GM19043 (cell line): Measurements from ENCODE around the gene NFYC.

ENCODE experiments used
- ATAC-seq: cut with Tn5 transposase; IDR thresholded peaks from one replicate; pipeline ENCODE4 v1.9.1; 2021; ENCODE audit warnings: low read depth; ENCODE audit not compliant: unreplicated experiment

NFYC gene

GRCh38 chr1:40777224-40777970 is 85.9 kb downstream of the NFYC start:
- no peak for ATAC-seq

GRCh38 chr1:40780678-40781607 is 89.4 kb downstream of the NFYC start:
- no peak for ATAC-seq

DNA sequence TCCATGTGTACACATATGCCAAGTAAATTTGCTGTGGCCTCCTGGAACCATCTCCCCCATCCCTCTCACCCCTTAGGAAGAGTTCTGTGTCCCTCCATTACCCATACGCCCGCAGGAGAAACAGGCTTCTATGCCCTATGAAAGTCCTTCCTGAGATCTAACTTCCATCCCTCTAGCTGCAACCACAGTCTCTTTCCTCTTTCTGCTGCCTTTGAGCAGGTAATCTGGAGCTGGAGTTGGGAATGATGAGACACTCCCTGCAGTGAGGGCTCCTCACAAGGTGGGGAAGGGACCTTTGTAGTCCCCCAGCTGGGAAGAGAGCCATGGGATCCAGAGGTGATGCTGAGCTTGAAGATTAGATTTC is 90.1 kb downstream of the NFYC start:
- ATAC-seq: no peak

GRCh38 chr1:40782371-40782956 is 91.0 kb downstream of the NFYC start:
- no peak for ATAC-seq

DNA sequence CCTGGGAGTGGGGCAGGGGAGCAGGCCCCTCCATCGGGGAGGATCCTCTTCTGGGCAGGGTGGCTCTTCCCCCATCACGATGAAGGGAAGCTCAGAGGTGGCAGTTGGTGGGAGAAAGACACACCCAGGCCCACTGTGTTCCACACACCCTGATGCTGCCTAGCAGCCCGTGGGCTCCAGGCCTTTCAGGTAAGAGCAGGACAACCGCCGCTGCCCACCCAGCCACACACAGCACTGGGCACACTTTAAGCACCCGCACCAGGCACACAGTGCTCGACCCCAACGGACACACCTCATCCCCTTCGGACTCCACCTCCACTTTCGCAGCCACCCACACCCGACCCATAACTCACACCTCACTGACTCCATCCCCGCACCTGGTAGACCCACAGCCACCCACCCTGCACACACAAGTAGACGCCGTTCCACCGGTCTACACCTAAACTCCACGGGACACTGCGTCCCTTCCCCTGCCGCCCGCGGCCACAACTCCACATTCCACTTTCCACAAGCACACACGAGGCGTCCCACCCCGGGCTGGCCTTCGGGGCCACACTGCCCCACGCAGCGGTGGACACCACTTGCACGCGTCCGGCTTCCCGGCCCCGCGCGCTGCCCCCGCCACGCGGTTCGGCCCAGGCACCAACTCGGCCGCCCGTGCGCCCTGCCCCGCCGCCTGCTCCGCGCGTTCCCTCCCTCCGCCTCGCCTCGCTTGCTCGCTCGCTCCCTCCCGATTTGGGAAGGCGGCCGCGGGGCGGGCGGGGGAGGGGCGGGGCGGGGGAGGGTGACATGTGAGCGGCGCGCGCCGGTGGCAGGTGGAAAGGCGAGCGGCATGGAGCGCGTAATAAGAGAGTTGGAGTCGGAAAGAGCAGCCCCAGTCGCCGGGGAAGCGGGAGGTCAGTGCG is 91.7 kb downstream of the NFYC start, which contains the start of gene KCNQ4:
Gene KCNQ4 (plus strand): TSS at position 787 of the 905 bp plus-strand sequence. CDS start 307 bp downstream, outside the sequence.
- no peak for ATAC-seq

DNA sequence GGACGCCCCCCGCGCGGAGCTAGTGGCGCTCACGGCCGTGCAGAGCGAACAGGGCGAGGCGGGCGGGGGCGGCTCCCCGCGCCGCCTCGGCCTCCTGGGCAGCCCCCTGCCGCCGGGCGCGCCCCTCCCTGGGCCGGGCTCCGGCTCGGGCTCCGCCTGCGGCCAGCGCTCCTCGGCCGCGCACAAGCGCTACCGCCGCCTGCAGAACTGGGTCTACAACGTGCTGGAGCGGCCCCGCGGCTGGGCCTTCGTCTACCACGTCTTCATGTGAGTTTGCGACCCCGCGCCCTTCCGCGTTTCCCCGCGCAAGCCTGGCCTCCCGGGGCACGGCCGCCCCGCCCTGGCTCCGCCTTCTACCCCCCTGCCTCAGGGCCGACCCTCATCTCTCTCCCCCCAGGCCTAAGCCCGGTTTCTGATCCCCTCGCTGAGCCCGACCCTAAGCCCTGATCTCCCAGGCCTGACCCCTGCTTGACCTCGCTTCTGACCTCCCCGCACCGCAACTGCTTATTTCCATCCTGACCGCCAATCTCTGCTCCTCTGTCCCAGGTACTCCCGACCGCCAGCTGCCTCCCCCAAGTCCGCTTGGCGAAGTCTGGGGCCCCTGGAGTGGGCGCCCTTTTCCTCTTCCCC is 92.8 kb downstream of the NFYC start:
- no peak for ATAC-seq

DNA sequence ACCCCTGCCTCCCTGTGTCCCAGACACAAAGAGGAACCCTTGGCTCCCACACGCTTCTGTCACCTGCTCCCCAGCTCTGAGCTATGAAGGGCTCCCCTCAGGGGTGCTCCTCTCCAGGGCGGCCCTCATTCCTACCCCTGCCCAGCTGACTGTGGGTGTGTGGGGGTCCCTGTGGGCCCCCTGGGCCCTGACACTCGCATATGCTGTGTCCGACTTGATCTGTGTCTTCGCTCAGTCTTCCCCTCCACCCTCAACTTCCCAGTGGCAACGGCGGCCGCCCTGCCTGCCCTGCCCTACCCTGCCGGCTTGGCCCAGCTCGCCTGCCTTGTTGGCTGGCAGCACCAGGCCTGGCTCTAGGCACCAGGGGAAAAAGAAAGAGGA is 93.3 kb downstream of the NFYC start:
- ATAC-seq: no peak

GRCh38 chr1:40785446-40785845 is 93.9 kb downstream of the NFYC start:
- ATAC-seq: no peak

GRCh38 chr1:40786171-40786994 is 94.9 kb downstream of the NFYC start:
- no peak for ATAC-seq

GRCh38 chr1:40786995-40787705 is 95.6 kb downstream of the NFYC start:
- ATAC-seq: no peak

DNA sequence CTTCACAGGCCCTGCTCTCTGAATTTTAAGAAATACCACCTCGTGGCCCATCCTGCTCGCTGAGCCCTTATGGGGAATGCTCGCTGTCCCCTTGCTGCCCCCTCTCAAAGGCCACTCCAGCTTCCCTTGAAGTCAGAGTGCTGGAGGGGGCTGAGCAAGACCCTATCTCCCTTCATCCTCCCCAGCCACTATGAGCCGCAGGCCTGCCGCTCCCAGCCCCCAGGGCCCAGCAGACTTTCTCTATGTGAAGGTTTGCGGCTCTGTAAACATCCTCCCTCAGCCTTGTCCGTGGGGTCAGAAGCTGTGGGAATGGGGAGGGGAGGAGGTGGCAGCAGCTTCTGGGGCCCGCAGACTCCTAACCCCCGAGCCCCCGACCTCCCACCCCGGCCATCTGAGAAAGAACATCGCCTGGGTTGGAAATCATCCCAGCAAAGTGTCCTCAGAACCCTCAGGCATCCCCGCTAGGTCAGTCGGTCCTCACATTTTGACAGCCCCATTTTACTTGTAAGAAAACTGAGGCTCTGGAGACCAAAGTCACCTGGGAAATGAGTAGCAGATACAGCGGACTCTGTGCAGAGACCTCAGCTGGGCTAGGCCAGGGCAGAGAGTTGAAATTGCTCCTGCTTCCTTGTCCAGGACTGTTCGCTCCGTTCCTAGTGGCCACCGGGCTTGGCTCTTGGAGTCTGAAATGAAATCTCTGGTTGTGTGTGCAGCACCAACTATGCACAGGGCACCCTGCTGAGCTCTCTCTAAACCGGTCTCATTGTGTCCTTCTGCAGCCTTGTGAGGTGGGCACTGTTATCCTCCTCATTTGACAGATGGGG is 96.4 kb downstream of the NFYC start:
- no peak for ATAC-seq

DNA sequence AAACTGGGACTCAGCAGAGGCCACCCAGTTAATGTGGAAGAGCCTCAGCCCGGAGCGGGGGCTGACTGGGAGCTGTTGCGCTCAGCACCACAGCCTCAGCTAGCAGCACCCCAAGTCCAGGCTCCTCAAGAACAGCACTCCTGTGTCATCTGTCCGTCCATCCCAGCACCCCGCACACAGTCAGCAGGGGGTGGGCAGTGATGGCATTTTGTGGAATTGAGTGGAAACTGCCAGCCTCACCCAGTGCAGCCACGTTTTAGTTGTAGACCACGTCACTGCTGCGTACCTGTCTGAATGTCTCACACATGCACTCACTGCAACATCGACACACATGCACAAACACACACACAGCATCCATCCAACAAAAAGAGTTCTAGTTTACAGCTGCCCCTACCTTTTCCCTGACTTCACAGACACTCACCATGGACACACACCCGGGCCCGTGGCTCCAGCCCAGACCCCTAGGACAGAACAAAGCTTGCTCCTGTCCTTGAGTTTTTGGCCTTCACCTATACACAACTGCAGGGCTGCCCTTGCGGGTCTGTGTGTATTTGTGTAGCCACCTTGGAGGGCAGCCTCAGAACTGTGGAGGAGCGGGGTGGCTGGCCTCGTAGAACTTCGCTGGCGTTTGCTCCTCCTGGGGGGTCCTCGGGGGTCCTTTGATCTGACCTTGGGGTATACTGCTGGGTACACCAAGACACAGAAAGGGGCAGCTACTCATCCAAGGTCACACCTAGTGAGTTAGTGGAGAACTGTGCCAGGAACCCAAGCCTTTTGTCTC is 97.2 kb downstream of the NFYC start:
- no peak for ATAC-seq

- ATAC-seq: no peak
These were observed 97.8 kb downstream of the NFYC start for GRCh38 chr1:40789342-40789598.

DNA sequence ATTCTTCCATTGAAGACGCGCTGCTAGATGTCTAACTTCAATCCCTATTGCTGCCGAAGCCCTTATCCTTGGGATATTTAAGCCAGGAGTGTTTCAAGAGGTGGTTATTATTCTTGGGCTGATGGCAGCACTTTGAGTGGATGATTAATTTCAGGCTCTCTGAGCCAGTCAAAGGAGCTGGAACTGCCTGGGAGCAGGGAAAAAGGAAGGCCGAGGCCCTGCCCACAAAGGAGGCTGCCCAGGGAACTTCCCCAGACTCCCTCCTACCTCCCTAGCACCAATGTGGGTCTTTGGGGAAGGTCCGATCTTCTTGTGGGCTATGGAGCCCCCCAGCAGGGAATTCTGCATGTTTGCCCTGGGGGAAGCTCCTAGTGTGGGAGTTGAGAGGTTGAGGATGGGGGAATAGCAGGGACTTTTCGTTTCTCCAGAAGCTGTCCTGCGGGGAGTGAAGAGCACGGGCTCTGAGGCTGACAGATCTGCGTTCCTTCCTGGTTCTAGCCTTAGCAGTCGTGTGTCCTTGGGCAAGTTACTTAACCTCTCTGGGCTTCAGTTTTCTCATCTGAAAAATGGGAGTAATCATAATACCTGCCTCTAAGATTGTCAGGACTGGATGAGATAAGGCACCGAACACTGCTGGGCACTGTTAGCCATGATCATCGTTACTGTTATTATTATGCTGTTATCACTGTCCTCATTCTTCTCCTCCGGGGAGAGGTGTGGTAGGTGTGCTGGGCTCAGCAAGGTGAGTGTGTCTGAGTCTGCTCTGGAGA is 98.3 kb downstream of the NFYC start:
- no peak for ATAC-seq

DNA sequence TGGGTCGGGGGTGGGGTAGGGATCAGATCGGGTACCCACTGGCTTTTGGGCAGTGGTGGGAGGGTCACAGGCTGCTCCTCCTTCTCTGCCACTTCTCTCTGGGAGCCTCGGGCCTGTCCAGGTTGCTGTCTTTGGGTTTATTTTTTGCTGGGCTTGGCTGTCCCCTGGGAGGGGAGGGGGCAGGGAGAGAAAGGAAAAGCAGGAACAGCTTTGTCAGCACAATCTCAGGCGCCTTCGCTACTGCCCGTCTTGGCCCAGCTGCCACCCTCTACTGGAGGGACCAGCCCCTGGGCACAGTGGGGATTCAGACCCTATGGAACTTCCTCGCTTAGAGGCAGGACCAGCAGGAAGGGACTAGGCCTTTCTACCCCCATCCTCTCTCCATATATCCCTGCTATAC is 100.5 kb downstream of the NFYC start:
- no peak for ATAC-seq

GRCh38 chr1:40793617-40794016 is 102.1 kb downstream of the NFYC start:
- ATAC-seq: no peak
